Stimulated activated memory B cell treated with anti-CD40 and anti-IgM and Interleukin-4, amounts not matched to agents 10 μg/mL and 1 μg/mL and 100 μg/mL, for 72 hours (primary cell): ENCODE measurements around the gene MBL2.

Experiments
- ATAC-seq: fragments of 150-1000 bp; cut with Tn5 transposase; 2 replicates; pipeline ENCODE4 v1.10.0; 2021
- H3K27ac Mint-ChIP-seq: one replicate; pipeline ENCODE4 v1.8.0; 2022; ENCODE audit warnings: mild to moderate bottlenecking, mixed read lengths
- H3K27me3 Mint-ChIP-seq: one replicate; pipeline ENCODE4 v1.8.0; 2022; ENCODE audit warnings: mixed read lengths
- H3K36me3 Mint-ChIP-seq: one replicate; pipeline ENCODE4 v1.8.0; 2022; ENCODE audit warnings: mixed read lengths
- H3K4me1 Mint-ChIP-seq: one replicate; pipeline ENCODE4 v1.8.0; 2022; ENCODE audit warnings: mixed read lengths
- H3K4me3 Mint-ChIP-seq: one replicate; pipeline ENCODE4 v1.8.0; 2022; ENCODE audit warnings: mild to moderate bottlenecking, moderate library complexity, mixed read lengths
- H3K9me3 Mint-ChIP-seq: one replicate; pipeline ENCODE4 v1.8.0; 2022; ENCODE audit warnings: mixed read lengths

Gene MBL2

GRCh38 chr10:52778511-52779392 is 6.2 kb upstream of the MBL2 start:
- Mint-ChIP-seq H3K36me3 (no peaks in the 10 kb centered on the region), H3K4me3 (no peak overlapping the region), H3K4me1 (no peaks in the 10 kb centered on the region), H3K27me3 (no peaks in the 10 kb centered on the region), H3K27ac (no peak overlapping the region), H3K9me3 (no peaks in the 10 kb centered on the region)
- ATAC-seq: no peak

GRCh38 chr10:52777414-52777813 is 4.8 kb upstream of the MBL2 start:
- Mint-ChIP-seq H3K27me3 (no peaks in the 10 kb centered on the region), H3K4me3 (no peak overlapping the region), H3K27ac (no peak overlapping the region), H3K4me1 (no peaks in the 10 kb centered on the region), H3K36me3 (no peaks in the 10 kb centered on the region), H3K9me3 (no peaks in the 10 kb centered on the region)
- ATAC-seq: no peak

GRCh38 chr10:52776471-52776903 is 3.9 kb upstream of the MBL2 start:
- Mint-ChIP-seq H3K9me3 (no peaks in the 10 kb centered on the region), H3K4me1 (no peaks in the 10 kb centered on the region), H3K27ac (no peak overlapping the region), H3K36me3 (no peaks in the 10 kb centered on the region), H3K27me3 (no peaks in the 10 kb centered on the region), H3K4me3 (no peak overlapping the region)
- ATAC-seq: no peak

DNA sequence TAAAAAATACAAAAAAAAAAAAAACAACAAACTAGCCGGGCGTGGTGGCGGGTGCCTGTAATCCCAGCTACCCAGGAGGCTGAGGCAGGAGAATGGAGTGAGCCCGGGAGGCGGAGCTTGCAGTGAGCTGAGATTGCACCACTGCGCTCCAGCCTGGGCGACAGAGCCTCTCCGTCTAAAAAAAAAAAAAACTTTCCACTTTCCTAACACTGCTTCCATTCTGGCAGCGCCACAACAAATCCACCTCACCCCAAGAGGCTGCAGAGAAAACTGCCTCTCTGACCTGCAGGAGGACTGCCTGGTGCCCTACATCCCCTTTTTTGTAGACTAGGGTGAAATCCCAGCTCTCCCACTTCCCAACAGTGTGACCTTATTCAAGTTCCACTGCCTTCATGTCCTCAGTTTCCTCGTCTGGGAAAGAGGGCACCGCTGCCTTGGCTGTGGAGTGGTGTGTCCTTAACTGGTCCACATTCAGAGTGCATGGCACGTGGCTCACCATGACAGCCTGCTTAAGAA is 2.6 kb upstream of the MBL2 start:
- no peak overlapping the region for H3K4me3 Mint-ChIP-seq
- H3K27me3 Mint-ChIP-seq: no peaks in the 10 kb centered on the region
- no peak overlapping the region for H3K27ac Mint-ChIP-seq
- no peaks in the 10 kb centered on the region for H3K4me1 Mint-ChIP-seq
- no peaks in the 10 kb centered on the region for H3K9me3 Mint-ChIP-seq
- no peak for ATAC-seq
- no peaks in the 10 kb centered on the region for H3K36me3 Mint-ChIP-seq

- Mint-ChIP-seq H3K4me3 (no peak overlapping the region), H3K36me3 (no peaks in the 10 kb centered on the region), H3K27me3 (no peaks in the 10 kb centered on the region), H3K4me1 (no peaks in the 10 kb centered on the region), H3K9me3 (no peaks in the 10 kb centered on the region), H3K27ac (no peak overlapping the region)
- no peak for ATAC-seq
These were observed 2.1 kb upstream of the MBL2 start for GRCh38 chr10:52774600-52775106.

DNA sequence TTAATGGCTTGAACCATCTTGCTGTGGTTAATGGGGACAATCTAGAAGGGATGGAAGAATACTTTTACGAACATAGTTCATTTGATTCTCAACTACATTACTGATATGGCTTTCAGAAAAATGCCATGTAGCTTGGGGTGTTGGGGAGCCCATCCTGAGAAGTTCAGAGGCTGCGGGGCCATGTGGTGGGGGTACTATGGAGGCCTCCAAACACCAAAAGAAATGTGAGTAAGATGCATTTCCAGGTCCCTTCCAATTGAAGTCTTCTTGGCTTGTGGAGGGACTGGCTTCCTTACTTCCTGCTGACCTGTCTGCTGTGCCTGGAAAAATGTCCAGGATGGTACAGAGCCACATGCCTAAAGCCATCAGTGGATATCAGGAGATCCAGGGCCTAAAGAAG is 1.6 kb upstream of the MBL2 start:
- H3K4me1 Mint-ChIP-seq: no peaks in the 10 kb centered on the region
- no peaks in the 10 kb centered on the region for H3K9me3 Mint-ChIP-seq
- no peaks in the 10 kb centered on the region for H3K36me3 Mint-ChIP-seq
- ATAC-seq: no peak
- no peaks in the 10 kb centered on the region for H3K27me3 Mint-ChIP-seq
- H3K4me3 Mint-ChIP-seq: no peak overlapping the region
- no peak overlapping the region for H3K27ac Mint-ChIP-seq

DNA sequence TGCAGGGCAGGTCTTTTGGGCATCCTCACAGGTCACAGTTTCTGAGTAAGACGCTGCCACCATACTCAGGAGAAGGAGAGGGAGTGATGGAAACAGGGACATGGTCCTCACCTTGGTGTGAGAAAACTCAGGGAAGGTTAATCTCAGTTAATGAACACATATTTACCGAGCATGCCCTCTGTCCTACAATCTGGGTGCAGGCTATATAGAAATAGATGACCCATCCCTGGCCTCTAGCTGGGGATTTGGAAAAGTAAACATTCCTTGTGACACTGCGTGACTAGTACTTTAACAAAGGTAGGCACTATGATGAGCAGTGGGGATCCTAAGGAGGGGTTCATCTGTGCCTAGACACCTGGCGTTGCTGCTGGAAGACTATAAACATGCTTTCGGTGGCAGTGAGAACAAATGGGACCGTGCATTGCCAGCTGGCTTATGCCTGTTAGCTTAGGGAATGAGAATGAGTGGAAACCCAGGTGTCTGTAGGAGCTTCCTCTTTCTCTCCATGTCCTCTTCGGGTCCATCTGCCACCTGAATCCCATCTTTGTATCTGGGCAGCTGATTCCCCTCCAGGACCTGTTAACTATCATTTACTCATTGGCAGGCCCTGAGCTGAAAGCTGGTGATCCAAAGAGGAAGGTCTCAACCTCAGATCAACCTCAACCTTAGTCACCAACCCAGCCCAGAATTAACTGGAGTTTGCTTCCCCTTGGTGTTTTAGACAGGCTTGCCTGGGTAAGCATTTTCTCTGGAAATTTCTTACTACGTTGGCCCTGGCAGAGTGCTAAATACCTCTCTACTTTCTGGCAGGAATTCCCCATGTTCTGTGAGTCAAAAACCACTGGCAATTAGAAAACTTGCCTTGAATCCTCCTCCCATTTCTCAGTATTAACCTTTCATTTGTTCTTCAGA is 794 bp downstream of the MBL2 start:
- no peaks in the 10 kb centered on the region for H3K27me3 Mint-ChIP-seq
- H3K27ac Mint-ChIP-seq: no peak overlapping the region
- no peak overlapping the region for H3K4me3 Mint-ChIP-seq
- no peaks in the 10 kb centered on the region for H3K9me3 Mint-ChIP-seq
- H3K4me1 Mint-ChIP-seq: no peaks in the 10 kb centered on the region
- H3K36me3 Mint-ChIP-seq: no peaks in the 10 kb centered on the region
- no peak for ATAC-seq

GRCh38 chr10:52770904-52771303 is 1.7 kb downstream of the MBL2 start:
- no peak overlapping the region for H3K27ac Mint-ChIP-seq
- H3K27me3 Mint-ChIP-seq: no peaks in the 10 kb centered on the region
- H3K4me1 Mint-ChIP-seq: no peaks in the 10 kb centered on the region
- H3K4me3 Mint-ChIP-seq: no peak overlapping the region
- H3K9me3 Mint-ChIP-seq: no peaks in the 10 kb centered on the region
- no peaks in the 10 kb centered on the region for H3K36me3 Mint-ChIP-seq
- no peak for ATAC-seq

- H3K9me3 Mint-ChIP-seq: no peaks in the 10 kb centered on the region
These were observed 2.6 kb downstream of the MBL2 start for GRCh38 chr10:52769966-52770365.

DNA sequence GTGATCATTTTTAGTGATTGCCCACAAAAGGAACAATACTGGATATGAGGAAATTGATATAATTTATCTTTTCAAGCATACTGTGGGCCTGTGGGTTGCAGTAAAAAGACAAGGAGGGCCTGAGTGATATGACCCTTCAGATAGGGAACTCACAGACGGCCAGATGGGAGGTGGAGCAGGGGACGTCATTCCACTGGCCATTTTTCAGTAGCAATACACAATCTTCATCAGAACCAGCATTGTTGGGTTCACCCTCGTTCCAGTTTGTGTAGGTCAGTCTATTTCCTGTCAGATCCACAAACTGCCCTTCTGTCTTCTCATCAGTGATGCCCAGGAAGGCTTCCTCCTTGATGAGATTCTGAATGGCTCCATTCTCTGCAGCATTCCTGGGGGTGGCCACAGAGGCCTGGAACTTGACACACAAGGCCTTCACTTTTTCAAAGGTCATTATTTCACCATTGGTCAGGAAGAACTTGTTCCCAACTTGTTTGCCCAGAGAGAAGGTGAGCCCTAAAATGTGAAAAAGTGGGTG is 4.5 kb downstream of the MBL2 start:
- Mint-ChIP-seq H3K36me3 (no peaks in the 10 kb centered on the region), H3K27me3 (no peaks in the 10 kb centered on the region), H3K4me1 (no peaks in the 10 kb centered on the region), H3K27ac (no peak overlapping the region), H3K9me3 (no peaks in the 10 kb centered on the region), H3K4me3 (no peak overlapping the region)
- ATAC-seq: no peak

More at GRCh38 chr10:52769966-52770365, 2.6 kb downstream of the MBL2 start:
- no peak for ATAC-seq
- H3K36me3 Mint-ChIP-seq: no peaks in the 10 kb centered on the region
- H3K27ac Mint-ChIP-seq: no peak overlapping the region
- H3K27me3 Mint-ChIP-seq: no peaks in the 10 kb centered on the region
- H3K4me1 Mint-ChIP-seq: no peaks in the 10 kb centered on the region
- no peak overlapping the region for H3K4me3 Mint-ChIP-seq

DNA sequence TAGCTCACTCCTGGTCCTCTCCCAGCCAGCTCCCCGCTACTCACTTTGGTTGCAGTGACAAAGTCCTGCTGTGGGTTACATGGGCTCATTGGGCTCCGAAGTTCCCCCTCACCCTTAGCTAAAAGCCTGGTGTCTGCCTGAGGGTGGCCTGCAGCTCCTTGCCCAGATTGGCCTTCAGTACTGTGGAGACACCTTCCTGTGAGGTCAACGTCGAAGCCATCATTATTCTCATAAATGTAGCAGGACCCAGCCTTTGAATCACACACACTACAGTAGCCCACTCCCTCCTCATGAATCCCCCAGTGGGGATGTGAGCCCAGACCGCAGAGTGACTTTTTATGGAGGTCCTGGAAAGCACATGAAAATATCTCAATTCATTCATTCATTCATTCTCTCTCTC is 10.5 kb downstream of the MBL2 start:
- H3K4me3 Mint-ChIP-seq: no peak overlapping the region
- no peak overlapping the region for H3K27ac Mint-ChIP-seq
- H3K9me3 Mint-ChIP-seq: no peaks in the 10 kb centered on the region
- H3K4me1 Mint-ChIP-seq: no peaks in the 10 kb centered on the region
- H3K27me3 Mint-ChIP-seq: no peaks in the 10 kb centered on the region
- H3K36me3 Mint-ChIP-seq: no peaks in the 10 kb centered on the region
- ATAC-seq: no peak

GRCh38 chr10:52759154-52759553 is 13.4 kb downstream of the MBL2 start:
- Mint-ChIP-seq H3K4me3 (no peak overlapping the region), H3K36me3 (no peaks in the 10 kb centered on the region)
- no peak for ATAC-seq

GRCh38 chr10:52758406-52758805 is 14.2 kb downstream of the MBL2 start:
- H3K9me3 Mint-ChIP-seq: no peaks in the 10 kb centered on the region
- no peak overlapping the region for H3K27ac Mint-ChIP-seq
- H3K27me3 Mint-ChIP-seq: no peaks in the 10 kb centered on the region
- H3K4me1 Mint-ChIP-seq: no peaks in the 10 kb centered on the region
- no peak overlapping the region for H3K4me3 Mint-ChIP-seq
- ATAC-seq: no peak
- no peaks in the 10 kb centered on the region for H3K36me3 Mint-ChIP-seq

More at GRCh38 chr10:52759154-52759553, 13.4 kb downstream of the MBL2 start:
- H3K4me1 Mint-ChIP-seq: no peaks in the 10 kb centered on the region
- no peak overlapping the region for H3K27ac Mint-ChIP-seq
- no peaks in the 10 kb centered on the region for H3K27me3 Mint-ChIP-seq
- no peaks in the 10 kb centered on the region for H3K9me3 Mint-ChIP-seq

- Mint-ChIP-seq H3K4me1 (no peaks in the 10 kb centered on the region), H3K36me3 (no peaks in the 10 kb centered on the region), H3K9me3 (no peaks in the 10 kb centered on the region), H3K4me3 (no peak overlapping the region), H3K27me3 (no peaks in the 10 kb centered on the region), H3K27ac (no peak overlapping the region)
- no peak for ATAC-seq
These were observed 14.8 kb downstream of the MBL2 start for GRCh38 chr10:52757773-52758172.

- no peaks in the 10 kb centered on the region for H3K4me1 Mint-ChIP-seq
- H3K36me3 Mint-ChIP-seq: no peaks in the 10 kb centered on the region
- no peak for ATAC-seq
- no peak overlapping the region for H3K27ac Mint-ChIP-seq
- H3K27me3 Mint-ChIP-seq: no peaks in the 10 kb centered on the region
- no peak overlapping the region for H3K4me3 Mint-ChIP-seq
- H3K9me3 Mint-ChIP-seq: no peaks in the 10 kb centered on the region
These were observed 15.6 kb downstream of the MBL2 start for GRCh38 chr10:52756966-52757365.
